PFSK-1 (cell line): ENCODE results near the gene BRMS1.

Experiments used
- POLR2AphosphoS5 ChIP-seq: IDR thresholded peaks from 2 replicates; pipeline ENCODE4 v1.6.1; 2012; ENCODE audit warnings: low read depth, mild to moderate bottlenecking, control low read depth, low read length, moderate library complexity
- SIN3A ChIP-seq: IDR thresholded peaks from 2 replicates; pipeline ENCODE4 v1.6.1; 2012; ENCODE audit warnings: mild to moderate bottlenecking, low read length, moderate library complexity, borderline replicate concordance; ENCODE audit not compliant: insufficient read depth

- TF ChIP-seq POLR2AphosphoS5 (no peak), SIN3A (no peak)
Observed at GRCh38 chr11:66297610-66298009, 47.3 kb downstream of the BRMS1 start.
